Measurements from ENCODE around the gene LENG8.
"Not testable (repeated sequence)": the region's sequence is repeated elsewhere in the genome, so short reads cannot be mapped to it uniquely, and the experiment has no call there.

Gene LENG8

DNA sequence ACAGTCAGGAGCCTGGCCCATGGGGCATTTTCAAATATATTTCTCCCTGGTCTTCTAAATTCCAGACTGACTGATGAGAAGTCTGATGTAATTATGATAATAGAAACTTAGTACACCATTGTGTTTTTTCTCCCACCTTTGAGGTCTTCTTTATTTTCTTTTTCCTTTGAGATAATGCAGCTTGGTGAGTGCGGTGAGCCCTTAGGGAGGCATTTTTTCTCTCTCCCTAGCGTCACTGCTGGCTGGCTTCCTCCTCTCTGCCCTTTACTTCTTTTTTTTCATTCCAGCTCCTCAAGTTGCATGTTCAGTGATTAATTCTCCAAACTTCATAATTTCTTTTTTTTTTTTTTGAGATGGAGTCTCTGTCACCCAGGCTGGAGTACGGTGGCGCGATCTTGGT, 36.9 kb downstream of the LENG8 start:
- DNase-seq: no peak

DNA sequence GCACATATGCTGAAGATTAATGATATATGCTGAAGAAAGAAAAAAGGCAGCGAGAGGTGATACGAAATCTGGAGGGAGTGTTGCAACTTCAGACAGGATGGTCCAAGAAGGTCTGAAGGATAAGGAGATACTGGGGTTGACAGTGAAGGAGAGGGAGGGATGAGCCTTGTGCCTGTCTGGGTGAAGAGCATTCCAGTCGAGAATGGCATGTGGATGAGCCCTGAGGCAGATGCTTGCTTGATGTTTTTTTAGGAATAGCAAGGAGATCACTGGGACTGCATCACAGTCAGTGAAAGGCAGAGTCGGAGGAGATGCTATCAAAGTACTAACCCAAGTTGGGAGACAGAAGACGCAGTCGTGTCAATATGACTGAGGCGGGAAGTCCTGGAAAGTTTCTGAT, 40.3 kb downstream of the LENG8 start:
- DNase-seq: no peak

DNA sequence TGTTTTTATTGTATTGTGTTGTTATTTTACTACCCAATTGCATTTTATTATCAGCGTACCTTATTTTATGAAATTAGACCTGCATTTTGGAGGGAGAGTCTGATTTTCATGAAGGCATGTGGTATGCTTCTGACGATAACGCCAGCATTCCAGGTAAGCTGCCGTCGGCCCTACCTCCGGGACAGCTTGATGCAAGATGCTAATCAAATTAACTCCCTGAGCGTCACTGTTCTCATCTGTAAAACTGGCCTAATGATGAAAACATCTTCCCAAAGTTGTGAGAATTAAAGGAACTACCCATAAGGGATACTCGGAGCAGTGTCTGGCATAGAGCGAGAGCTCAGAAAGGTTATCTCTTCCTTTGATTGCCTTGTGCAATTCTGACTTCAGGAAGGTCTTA, 40.8 kb downstream of the LENG8 start:
- no peak for DNase-seq

DNA sequence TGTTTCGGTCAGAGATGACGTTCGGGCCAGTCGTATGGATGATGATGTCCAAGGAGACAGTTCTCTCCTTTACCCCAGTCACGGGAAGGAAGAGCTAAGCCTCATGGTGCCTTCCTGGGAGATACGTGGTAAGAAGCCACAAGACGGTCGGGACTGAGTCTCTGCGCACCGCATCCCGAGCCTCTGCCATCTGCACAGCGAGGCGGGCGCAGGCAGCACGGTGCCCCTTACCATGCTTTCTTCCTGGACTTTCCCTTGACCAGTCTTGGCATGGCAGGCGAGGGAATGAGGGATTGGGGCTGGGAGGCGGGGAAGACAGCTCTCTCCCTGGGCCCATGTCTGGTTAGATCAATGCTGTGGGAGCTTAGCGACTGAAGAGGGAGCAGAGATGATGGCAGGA, 43.6 kb downstream of the LENG8 start:
- no peak for DNase-seq

DNA sequence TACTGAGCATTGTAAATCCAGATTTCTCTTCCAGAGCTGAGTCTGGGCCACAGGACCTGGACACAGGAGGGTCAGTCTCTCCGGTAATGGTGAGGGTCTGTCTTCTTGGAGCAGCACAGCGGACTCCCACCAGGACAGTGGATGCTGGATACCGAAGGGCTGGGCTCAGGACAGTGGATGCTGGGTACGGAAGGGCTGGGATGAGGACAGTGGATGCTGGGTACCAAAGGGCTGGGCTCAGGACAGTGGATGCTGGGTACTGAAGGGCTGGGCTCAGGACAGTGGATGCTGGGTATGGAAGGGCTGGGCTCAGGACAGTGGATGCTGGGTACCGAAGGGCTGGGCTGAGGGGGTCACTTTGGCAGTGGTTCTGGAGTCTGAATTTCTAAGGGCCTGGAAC, 44.1 kb downstream of the LENG8 start:
- not testable (repeated sequence) for DNase-seq

DNA sequence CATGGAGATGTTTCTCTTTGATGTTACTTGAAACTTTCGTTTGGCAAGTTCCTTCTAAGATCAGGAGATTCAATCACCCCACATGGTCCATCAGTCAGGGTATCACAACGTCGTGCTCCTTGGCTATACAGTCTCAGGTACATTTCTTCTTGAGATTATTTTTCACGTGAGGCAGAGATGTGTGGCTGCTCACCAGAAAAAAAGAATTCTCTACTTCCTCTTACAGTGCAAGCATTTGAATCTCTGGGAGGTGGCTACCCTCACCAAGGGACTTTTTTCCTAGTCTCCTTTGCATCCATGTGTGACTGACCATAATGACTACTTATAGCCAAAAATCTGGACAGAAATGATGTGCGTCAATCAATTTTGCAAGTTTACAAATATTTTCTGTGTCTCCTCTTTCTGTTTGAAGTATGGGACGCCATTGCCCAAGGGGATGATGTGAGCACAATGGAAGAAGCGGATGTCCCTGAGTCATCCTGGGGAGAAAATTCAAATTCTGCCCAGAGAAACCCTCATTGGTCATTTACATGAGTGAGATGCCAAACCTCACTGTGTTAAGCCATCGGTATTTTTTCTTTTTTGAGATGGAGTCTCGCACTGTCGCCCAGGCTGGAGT, 45.1 kb downstream of the LENG8 start:
- DNase-seq: no peak

- DNase-seq: not testable (repeated sequence)
Measured at GRCh38 chr19:54495284-54495683, 46.3 kb downstream of the LENG8 start.

DNA sequence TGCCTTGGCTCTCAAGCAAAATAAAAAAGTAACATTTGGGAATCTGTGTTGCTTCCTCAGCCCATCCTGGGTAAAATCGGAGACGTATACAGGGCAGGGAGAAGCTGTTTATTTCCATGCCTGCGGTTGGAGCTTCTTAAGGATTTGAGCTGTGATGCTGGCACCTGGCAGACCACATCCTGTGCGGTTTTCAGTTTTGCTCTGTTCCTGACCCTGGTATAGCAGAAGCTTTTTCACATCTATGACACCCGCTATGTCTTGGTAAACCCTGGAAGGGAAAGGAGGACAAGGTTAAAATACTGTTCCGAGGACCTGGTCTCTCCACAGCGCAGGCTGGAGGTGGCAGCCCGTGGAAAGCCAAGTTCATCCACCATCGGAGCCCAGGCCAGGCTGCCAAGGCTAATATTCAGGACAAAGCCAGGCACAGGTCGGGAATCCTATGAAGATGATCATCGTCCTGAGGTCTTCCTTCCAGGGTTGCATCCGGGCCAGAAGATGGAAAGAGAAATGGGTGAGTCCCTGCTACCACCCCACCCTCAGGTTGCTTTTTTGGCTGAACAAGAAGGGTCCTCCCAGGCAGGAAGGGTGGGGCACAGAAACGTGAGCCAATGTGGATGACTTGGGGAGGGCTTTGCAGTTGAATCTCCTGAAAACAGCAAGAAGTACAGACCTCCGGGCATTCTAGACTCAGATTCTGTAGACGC, 48.9 kb downstream of the LENG8 start:
- peak; percentile 23 to 25 for DNase-seq

DNA sequence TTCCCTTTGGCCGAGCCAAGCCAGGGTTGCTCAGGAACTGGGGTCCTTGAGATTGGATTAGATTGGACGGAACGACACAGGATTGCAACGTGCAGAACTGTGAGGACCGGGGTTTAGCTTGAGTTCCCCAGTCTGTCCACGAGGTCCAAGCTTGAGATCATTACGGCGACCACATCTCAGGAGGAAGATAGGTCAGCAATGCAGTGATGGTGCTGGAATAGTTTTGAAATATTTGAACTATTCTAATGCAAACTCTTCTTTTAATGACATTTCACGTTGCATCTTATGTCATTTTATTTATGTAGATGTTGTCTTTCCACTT, 49.4 kb downstream of the LENG8 start:
- not testable (repeated sequence) for DNase-seq

- peak in 1 of 2 donors; percentile 19 for DNase-seq
Measured at GRCh38 chr19:54502518-54503048, 53.6 kb downstream of the LENG8 start, which contains the start of gene LAIR2. TSS of gene LAIR2 (plus strand) at chr19:54502831. CDS start at chr19:54502919, 88 bp downstream.

GRCh38 chr19:54505542-54505941, 56.5 kb downstream of the LENG8 start:
- not testable (repeated sequence) for DNase-seq

DNA sequence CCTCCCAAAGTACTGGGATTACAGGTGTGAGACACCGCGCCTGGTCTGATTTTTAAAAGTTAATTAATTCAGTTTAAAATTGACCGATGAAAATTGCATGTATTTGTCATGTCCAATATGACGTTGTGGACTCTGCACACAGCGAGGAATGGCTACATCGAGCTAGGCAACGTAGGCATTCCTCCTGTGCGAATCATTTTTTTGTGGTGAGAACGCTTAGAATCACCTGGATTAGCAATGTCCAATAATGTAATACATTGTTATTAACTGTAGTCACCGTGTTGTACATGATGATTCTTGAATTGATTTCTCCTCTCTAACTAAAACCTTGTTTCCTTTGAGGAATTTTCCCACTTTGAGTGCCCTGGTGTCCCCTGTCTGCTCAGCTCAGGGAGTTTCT, 57.1 kb downstream of the LENG8 start:
- DNase-seq: no peak

- DNase-seq: not testable (repeated sequence)
Measured at GRCh38 chr19:54507038-54507717, 58.2 kb downstream of the LENG8 start.

DNA sequence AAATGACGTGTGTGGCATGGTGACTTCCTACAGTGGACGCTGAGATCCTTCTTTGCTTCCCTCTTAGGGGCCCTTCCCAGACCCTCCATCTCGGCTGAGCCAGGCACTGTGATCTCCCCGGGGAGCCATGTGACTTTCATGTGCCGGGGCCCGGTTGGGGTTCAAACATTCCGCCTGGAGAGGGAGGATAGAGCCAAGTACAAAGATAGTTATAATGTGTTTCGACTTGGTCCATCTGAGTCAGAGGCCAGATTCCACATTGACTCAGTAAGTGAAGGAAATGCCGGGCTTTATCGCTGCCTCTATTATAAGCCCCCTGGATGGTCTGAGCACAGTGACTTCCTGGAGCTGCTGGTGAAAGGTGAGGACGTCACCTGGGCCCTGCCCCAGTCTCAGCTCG, 58.8 kb downstream of the LENG8 start:
- no peak for DNase-seq

- DNase-seq: not testable (repeated sequence)
Measured at GRCh38 chr19:54508487-54508886, 59.5 kb downstream of the LENG8 start.

DNA sequence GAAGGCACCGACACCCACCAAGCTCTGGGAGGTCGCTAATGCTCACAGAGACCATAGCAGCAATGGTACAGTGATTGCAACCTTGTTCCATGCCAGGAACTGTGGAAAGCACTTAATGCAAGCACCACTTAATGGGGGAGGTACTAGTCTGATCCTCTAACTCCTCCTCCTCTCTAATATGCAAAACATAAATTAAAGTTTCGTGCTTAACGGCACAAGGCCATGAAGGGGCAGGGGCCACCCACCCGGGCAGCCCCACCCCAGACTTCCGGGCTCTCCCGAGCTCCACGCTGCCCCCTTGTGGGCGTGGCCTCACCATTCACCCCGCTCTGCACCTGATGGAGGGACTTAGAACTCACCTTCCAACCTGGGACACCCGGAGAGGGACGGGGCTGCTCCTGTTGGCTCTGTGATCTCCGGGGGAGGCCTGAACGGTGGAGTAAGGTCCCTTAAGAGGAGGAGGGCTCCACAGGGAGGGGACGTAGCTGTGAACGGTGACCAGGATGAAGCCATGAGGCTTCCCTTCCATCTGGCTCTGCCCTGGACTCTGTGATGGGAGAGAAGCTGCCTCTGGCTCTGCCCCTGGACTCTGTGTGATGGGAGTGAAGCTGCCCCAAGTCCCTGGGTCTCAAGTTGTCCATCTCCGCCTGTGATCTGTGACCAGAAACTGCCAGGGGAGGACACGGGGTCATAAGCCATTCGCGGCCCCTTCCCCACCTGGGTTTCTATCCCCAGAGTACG, 60.4 kb downstream of the LENG8 start:
- DNase-seq: not testable (repeated sequence)
